IgD-negative memory B cell (primary cell): ENCODE measurements around the gene DUSP2. TPM values are rescaled to one million over a fixed set of nuclear protein-coding genes. Genes with fewer than 3 reads are reported as not detected.

ENCODE experiments used
- H3K27ac Mint-ChIP-seq, 3 donors: one replicate each; pipeline ENCODE4 v1.8.0; 2020 to 2022; ENCODE audit warnings: mild to moderate bottlenecking in 3 of 3, mixed read lengths in 3 of 3, moderate library complexity in 1 of 3
- H3K27me3 Mint-ChIP-seq: one replicate; pipeline ENCODE4 v1.8.0; 2021; ENCODE audit warnings: mixed read lengths
- H3K36me3 Mint-ChIP-seq: one replicate; pipeline ENCODE4 v1.8.0; 2020; ENCODE audit warnings: mild to moderate bottlenecking, mixed read lengths
- H3K4me1 Mint-ChIP-seq, 3 donors: one replicate each; pipeline ENCODE4 v1.8.0; 2020 to 2022; ENCODE audit warnings: mixed read lengths in 3 of 3, mild to moderate bottlenecking in 1 of 3
- H3K4me3 Mint-ChIP-seq, 4 donors: one replicate each; pipeline ENCODE4 v1.8.0; 2020 to 2022; ENCODE audit warnings: mild to moderate bottlenecking in 4 of 4, mixed read lengths in 4 of 4, moderate library complexity in 3 of 4
- H3K9me3 Mint-ChIP-seq, 3 donors: one replicate each; pipeline ENCODE4 v1.8.0; 2020 to 2021; ENCODE audit warnings: mixed read lengths in 3 of 3, mild to moderate bottlenecking in 1 of 3
- polyA plus RNA-seq: library from polyadenylated mRNA; unstranded; fragments of 300-500 nt; fragmentation: Illumina TruSeq; gene quantifications from one replicate; pipeline ENCODE4 v1.2.3, GENCODE V29; 2021

The DUSP2 gene
- polyA plus RNA-seq, 1 donor from 2014 or later, result 55.6 TPM

DNA sequence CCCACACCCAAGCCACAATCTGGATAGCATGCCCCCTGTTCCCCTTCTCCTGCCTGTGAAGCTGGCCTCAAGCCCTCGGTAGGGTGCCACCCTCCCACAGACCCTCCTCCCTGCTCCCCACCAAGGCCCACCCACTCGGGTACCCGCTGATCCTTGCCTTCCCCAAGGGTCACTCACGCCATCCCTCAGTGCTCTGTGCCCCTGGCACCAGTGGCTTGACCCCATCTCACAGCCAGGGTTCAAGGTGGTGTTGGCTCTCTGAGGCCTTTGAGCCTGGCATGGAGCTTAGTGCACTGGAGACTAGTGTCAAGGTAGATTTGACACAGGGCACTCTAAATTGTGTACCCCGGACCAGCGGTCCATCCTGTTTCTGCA, 40.8 kb downstream of the DUSP2 start:
- no peak overlapping the region for H3K4me3 Mint-ChIP-seq
- H3K9me3 Mint-ChIP-seq, result peaks cover 0 to 5% (median 3%) of the 10 kb centered on the region in 3 donors
- H3K27me3 Mint-ChIP-seq, result peaks cover 2% of the 10 kb centered on the region
- H3K4me1 Mint-ChIP-seq, result peaks cover 0 to 3% (median 3%) of the 10 kb centered on the region in 3 donors
- no peak overlapping the region for H3K27ac Mint-ChIP-seq
- no peaks in the 10 kb centered on the region for H3K36me3 Mint-ChIP-seq

GRCh38 chr2:96103761-96104486, 41.3 kb downstream of the DUSP2 start:
- Mint-ChIP-seq H3K27ac (no peak overlapping the region), H3K27me3 (peaks cover under 1% of the 10 kb centered on the region), H3K36me3 (no peaks in the 10 kb centered on the region), H3K9me3 (peaks cover 0 to 5% (median 3%) of the 10 kb centered on the region in 3 donors), H3K4me1 (peaks cover 0 to 3% (median 3%) of the 10 kb centered on the region in 3 donors), H3K4me3 (no peak overlapping the region)

DNA sequence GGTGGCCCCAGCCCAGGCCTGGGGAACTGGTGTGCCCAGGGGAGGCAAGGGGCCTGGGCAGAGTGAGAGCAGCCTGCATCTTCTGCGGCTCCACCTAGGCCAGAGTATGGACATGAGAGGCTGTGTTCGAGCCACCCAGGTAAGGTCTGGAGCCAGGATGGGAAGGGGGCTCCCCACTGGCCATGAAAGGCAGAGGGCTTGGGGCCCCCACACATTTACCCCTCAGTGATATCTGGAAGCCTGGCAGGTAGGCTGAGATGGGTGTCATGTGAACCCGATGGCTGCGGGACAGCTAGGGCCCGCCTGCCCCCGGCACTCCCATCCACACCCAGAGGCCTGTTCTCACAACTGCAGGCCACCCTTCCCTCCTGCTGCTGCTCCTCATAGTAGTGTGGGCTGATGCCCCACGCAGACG, 42.0 kb downstream of the DUSP2 start:
- Mint-ChIP-seq H3K4me3 (no peak overlapping the region), H3K4me1 (peaks cover 0 to 3% (median 3%) of the 10 kb centered on the region in 3 donors), H3K9me3 (peaks cover 0 to 5% (median 3%) of the 10 kb centered on the region in 3 donors), H3K27me3 (no peaks in the 10 kb centered on the region), H3K27ac (no peak overlapping the region), H3K36me3 (no peaks in the 10 kb centered on the region)

- Mint-ChIP-seq H3K27me3 (no peaks in the 10 kb centered on the region), H3K27ac (no peak overlapping the region), H3K4me1 (peaks cover 0 to 3% (median 2%) of the 10 kb centered on the region in 3 donors), H3K4me3 (no peak overlapping the region), H3K9me3 (peaks cover 0 to 5% (median 3%) of the 10 kb centered on the region in 3 donors), H3K36me3 (no peaks in the 10 kb centered on the region)
Measured at GRCh38 chr2:96102596-96103186, 42.5 kb downstream of the DUSP2 start.

- H3K27ac Mint-ChIP-seq, result peak overlapping the region in 1 of 3 donors; percentile 31
- no peak overlapping the region for H3K4me3 Mint-ChIP-seq
- peaks cover 0 to 5% (median 3%) of the 10 kb centered on the region in 3 donors for H3K9me3 Mint-ChIP-seq
- H3K27me3 Mint-ChIP-seq, result no peaks in the 10 kb centered on the region
- H3K36me3 Mint-ChIP-seq, result no peaks in the 10 kb centered on the region
- peaks cover 0 to 3% (median 1%) of the 10 kb centered on the region in 3 donors for H3K4me1 Mint-ChIP-seq
Measured at GRCh38 chr2:96100893-96101304, 44.3 kb downstream of the DUSP2 start.

GRCh38 chr2:96099861-96100798, 45.1 kb downstream of the DUSP2 start:
- H3K4me3 Mint-ChIP-seq, result peak overlapping the region in 1 of 4 donors; percentile 54
- H3K27ac Mint-ChIP-seq, result no peak overlapping the region
- peaks cover 0 to 3% (median 2%) of the 10 kb centered on the region in 3 donors for H3K9me3 Mint-ChIP-seq
- H3K36me3 Mint-ChIP-seq, result no peaks in the 10 kb centered on the region
- no peaks in the 10 kb centered on the region for H3K27me3 Mint-ChIP-seq
- H3K4me1 Mint-ChIP-seq, result peaks cover 0 to 3% (median 1%) of the 10 kb centered on the region in 3 donors

DNA sequence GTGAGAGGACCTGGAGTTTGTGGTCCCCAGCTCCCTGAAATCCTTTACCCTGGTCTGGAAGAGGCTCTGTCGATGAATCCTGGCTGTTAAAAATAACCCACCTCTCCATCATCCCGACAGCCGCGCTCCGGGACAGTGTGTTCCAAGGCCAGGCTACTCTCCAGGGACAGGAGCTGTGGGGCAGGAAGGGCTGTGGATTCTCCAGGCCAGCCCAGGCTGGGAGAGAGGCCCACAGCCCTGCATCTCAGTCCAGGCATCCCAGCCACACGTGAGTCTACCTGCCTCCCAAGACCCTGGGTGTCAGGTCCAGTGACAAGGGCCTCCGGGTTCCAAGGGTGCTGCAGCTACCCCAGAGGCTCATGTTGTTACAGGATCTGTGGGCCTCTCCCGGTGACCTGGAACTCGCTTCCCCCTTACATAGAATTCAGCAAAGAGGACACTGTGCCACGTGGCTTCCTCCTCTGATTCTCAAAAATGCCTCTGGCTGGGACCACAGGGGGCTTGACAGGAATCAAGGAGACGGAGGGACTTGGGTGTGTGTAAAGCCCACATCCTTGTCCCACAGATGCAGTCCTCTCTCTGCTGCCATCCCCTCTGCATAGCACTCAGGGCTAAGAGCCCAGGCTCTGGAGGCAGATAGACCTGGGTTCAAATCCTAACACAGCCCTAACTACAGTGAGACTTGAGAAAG, 46.2 kb downstream of the DUSP2 start:
- Mint-ChIP-seq H3K4me1 (peaks cover 0 to 1% (median 0%) of the 10 kb centered on the region in 3 donors), H3K9me3 (no peaks in the 10 kb centered on the region), H3K36me3 (no peaks in the 10 kb centered on the region), H3K27ac (no peak overlapping the region), H3K4me3 (no peak overlapping the region), H3K27me3 (no peaks in the 10 kb centered on the region)

DNA sequence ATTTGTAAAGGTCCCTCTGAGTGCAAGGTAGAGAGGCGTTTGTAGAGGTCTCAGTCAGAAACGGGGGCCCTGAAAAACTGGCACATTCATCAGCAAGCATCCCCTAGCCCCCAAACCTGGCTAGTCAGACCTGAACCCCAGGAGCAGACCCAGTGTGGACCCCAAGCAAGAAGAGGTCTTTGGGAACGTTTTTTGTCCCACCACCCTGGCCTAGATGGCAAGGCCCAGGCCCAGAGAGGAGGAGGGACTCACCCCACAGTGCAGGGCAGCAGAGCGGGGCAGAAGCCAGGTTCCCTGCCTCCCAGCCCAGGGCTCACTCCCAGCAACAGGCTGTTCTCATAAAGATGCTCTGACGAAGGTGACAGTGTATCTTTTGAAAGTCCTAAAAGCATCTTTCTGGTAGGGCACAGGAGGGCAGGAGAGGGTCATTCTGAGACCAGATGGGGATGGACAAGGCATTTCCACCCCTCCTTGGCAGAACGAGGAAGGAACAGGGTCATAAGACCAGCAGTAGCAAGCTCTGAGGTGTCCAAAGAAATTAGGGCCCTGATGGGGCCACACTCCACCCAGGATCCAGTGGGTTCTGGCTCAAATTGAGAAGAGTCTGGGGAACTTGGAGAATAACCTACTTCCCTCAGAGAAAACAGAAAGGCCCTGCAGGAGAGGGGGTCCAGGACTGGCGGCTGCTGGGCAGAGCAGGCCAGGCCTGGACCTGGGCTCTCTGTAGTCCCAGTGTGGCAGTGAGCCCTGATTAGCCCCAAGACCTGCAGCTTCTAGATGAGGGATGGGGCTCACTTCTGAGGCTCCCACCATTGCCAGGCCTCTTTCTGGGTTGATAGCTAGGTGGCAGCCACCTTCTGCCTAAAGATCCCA, 47.1 kb downstream of the DUSP2 start:
- Mint-ChIP-seq H3K36me3 (no peaks in the 10 kb centered on the region), H3K4me3 (no peak overlapping the region), H3K9me3 (no peaks in the 10 kb centered on the region), H3K27ac (no peak overlapping the region), H3K27me3 (no peaks in the 10 kb centered on the region), H3K4me1 (no peaks in the 10 kb centered on the region)

- Mint-ChIP-seq H3K27me3 (peaks cover under 1% of the 10 kb centered on the region), H3K4me3 (no peak overlapping the region), H3K4me1 (no peaks in the 10 kb centered on the region), H3K36me3 (no peaks in the 10 kb centered on the region), H3K27ac (no peak overlapping the region), H3K9me3 (no peaks in the 10 kb centered on the region)
Measured at GRCh38 chr2:96097441-96097840, 47.8 kb downstream of the DUSP2 start.

GRCh38 chr2:96095116-96095636, 50.1 kb downstream of the DUSP2 start:
- H3K27me3 Mint-ChIP-seq, result peaks cover 6% of the 10 kb centered on the region
- no peaks in the 10 kb centered on the region for H3K36me3 Mint-ChIP-seq
- no peaks in the 10 kb centered on the region for H3K4me1 Mint-ChIP-seq
- H3K9me3 Mint-ChIP-seq, result peaks cover 0 to 3% (median 0%) of the 10 kb centered on the region in 3 donors
- no peak overlapping the region for H3K27ac Mint-ChIP-seq
- H3K4me3 Mint-ChIP-seq, result no peak overlapping the region

GRCh38 chr2:96093528-96093927, 51.7 kb downstream of the DUSP2 start:
- Mint-ChIP-seq H3K9me3 (peaks cover 0 to 3% (median 0%) of the 10 kb centered on the region in 3 donors), H3K36me3 (no peaks in the 10 kb centered on the region)

More at GRCh38 chr2:96093528-96093927, 51.7 kb downstream of the DUSP2 start:
- Mint-ChIP-seq H3K4me3 (no peak overlapping the region), H3K27ac (no peak overlapping the region), H3K4me1 (no peaks in the 10 kb centered on the region), H3K27me3 (peaks cover 6% of the 10 kb centered on the region)
